Measurements from ENCODE around the gene SOX11.

- no peak for TF ChIP-seq CTCF (IDR thresholded peaks at IDR 0.05)
- no peak for TF ChIP-seq POLR2A (IDR thresholded peaks at IDR 0.05)
Measured at GRCh38 chr2:5668682-5669250, 23.4 kb upstream of the SOX11 start.

Measured in right lobe of liver (tissue), 4 donors.